Measurements from ENCODE around the gene KLLN. TPM values are rescaled to one million over a fixed set of nuclear protein-coding genes. Genes with fewer than 3 reads are reported as not detected.
A peak's percentile ranks its signal among the peaks of the same experiment; 100 is the strongest.
"Not testable (repeated sequence)": the region's sequence is repeated elsewhere in the genome, so short reads cannot be mapped to it uniquely, and the experiment has no call there.

Gene KLLN
- total RNA-seq, 1 experiment from 2014 or later = 0.41 TPM

GRCh38 chr10:87842776-87843497 lies 20.4 kb downstream of the KLLN start:
- peak; percentile 28 for DNase-seq (ENCODE audit: low spot score)

- peak; percentile 84 for DNase-seq (ENCODE audit: low spot score)
Observed at GRCh38 chr10:87842220-87842641, 21.1 kb downstream of the KLLN start.

- no peak for DNase-seq (ENCODE audit: low spot score)
Observed at GRCh38 chr10:87841186-87841585, 22.1 kb downstream of the KLLN start.

- DNase-seq (ENCODE audit: low spot score) = no peak
Observed at GRCh38 chr10:87838650-87839049, 24.7 kb downstream of the KLLN start.

GRCh38 chr10:87837445-87837844 lies 25.9 kb downstream of the KLLN start:
- DNase-seq (ENCODE audit: low spot score) = no peak

GRCh38 chr10:87836098-87836497 lies 27.2 kb downstream of the KLLN start:
- DNase-seq (ENCODE audit: low spot score) = no peak

GRCh38 chr10:87829986-87830729 lies 33.2 kb downstream of the KLLN start:
- no peak for DNase-seq (ENCODE audit: low spot score)

GRCh38 chr10:87829051-87829450 lies 34.3 kb downstream of the KLLN start:
- DNase-seq (ENCODE audit: low spot score) = not testable (repeated sequence)

- no peak for DNase-seq (ENCODE audit: low spot score)
Observed at GRCh38 chr10:87827681-87828080, 35.7 kb downstream of the KLLN start.

- no peak for DNase-seq (ENCODE audit: low spot score)
Observed at GRCh38 chr10:87826653-87827052, 36.7 kb downstream of the KLLN start.

- DNase-seq (ENCODE audit: low spot score) = no peak
Observed at GRCh38 chr10:87819289-87819585, 44.1 kb downstream of the KLLN start.

GRCh38 chr10:87818505-87819288 lies 44.6 kb downstream of the KLLN start:
- peak; percentile 35 for DNase-seq (ENCODE audit: low spot score)

GRCh38 chr10:87817609-87818504 lies 45.5 kb downstream of the KLLN start, which contains the start of gene ATAD1:
TSS of gene ATAD1 (minus strand) at chr10:87818226. CDS start at chr10:87814599, 3,627 bp downstream.
- DNase-seq (ENCODE audit: low spot score) = peak; percentile 77

- no peak for DNase-seq (ENCODE audit: low spot score)
Observed at GRCh38 chr10:87816898-87817608, 46.3 kb downstream of the KLLN start.

GRCh38 chr10:87816163-87816897 lies 47.0 kb downstream of the KLLN start:
- no peak for DNase-seq (ENCODE audit: low spot score)

Other genes starting within 250 kb of the KLLN start
- gene PAPSS2, start 203.7 kb downstream of the KLLN start, total RNA-seq (2014; rRNA removed; shearing (Covaris generic)) = 39.3 and 40.4 TPM in 2 replicates
- 62.9 TPM in 2 replicates for gene ATAD1, start 45.3 kb downstream of the KLLN start, total RNA-seq (2014; rRNA removed; shearing (Covaris generic))
- 11.3 and 11.6 TPM in 2 replicates for gene PTEN, start 92 bp upstream of the KLLN start, total RNA-seq (2014; rRNA removed; shearing (Covaris generic))